HepG2 (cell line): ENCODE results near the gene PRKCE. TPM values are rescaled to one million over a fixed set of nuclear protein-coding genes. Genes with fewer than 3 reads are reported as not detected.

Experiments
- ATF6 ChIP-seq: sonication (generic); formaldehyde crosslinking; conservative IDR thresholded peaks from 2 replicates; pipeline ENCODE4 v1.4.0; 2020; ENCODE audit warnings: missing genetic modification reagents
- ATF7-NPFF ChIP-seq: sonication (generic); formaldehyde crosslinking; IDR thresholded peaks from 2 replicates; pipeline ENCODE4 v1.8.1; 2023; ENCODE audit warnings: mild to moderate bottlenecking, low read depth, missing genetic modification reagents, moderate library complexity
- ELF1 ChIP-seq: sonication (generic); formaldehyde crosslinking; IDR thresholded peaks from 2 replicates; pipeline ENCODE4 v1.4.0; 2020; ENCODE audit warnings: missing genetic modification reagents
- GLMP ChIP-seq: sonication (generic); formaldehyde crosslinking; IDR thresholded peaks from 2 replicates; pipeline ENCODE4 v1.9.0; 2021; ENCODE audit warnings: missing genetic modification reagents, mild to moderate bottlenecking, borderline replicate concordance
- HMGXB3 ChIP-seq: sonication (generic); formaldehyde crosslinking; IDR thresholded peaks from 2 replicates; pipeline ENCODE4 v1.4.0; 2020; ENCODE audit warnings: missing genetic modification reagents, borderline replicate concordance
- HNF4G ChIP-seq, 2 experiments: sonication (generic) in 1 of 2; formaldehyde crosslinking in 1 of 2; IDR thresholded peaks; 2 replicates each; pipeline versions ENCODE4 v1.4.0 to v1.6.1; 2011 to 2020; ENCODE audit warnings: borderline replicate concordance in 2 of 2, low read depth in 2 of 2, mild to moderate bottlenecking in 2 of 2, low read length in 1 of 2, missing genetic modification reagents in 1 of 2, moderate library complexity in 1 of 2
- SOX6 ChIP-seq, 2 experiments: fragments of 450-650 bp in 1 of 2; sonication (generic) in 1 of 2; formaldehyde crosslinking in 1 of 2; IDR thresholded peaks; 2 replicates each; pipeline versions ENCODE4 v1.4.0 to v1.6.1; 2017 to 2020; ENCODE audit warnings: antibody characterized with exemption in 1 of 2, mild to moderate bottlenecking in 1 of 2, missing genetic modification reagents in 1 of 2
- TBX2 ChIP-seq: sonication (generic); formaldehyde crosslinking; IDR thresholded peaks from 2 replicates; pipeline ENCODE4 v1.5.0; 2020; ENCODE audit warnings: missing genetic modification reagents, mild to moderate bottlenecking, borderline replicate concordance
- TFE3 ChIP-seq: IDR thresholded peaks from 2 replicates; pipeline ENCODE4 v1.6.1; 2016
- THAP11 ChIP-seq: IDR thresholded peaks from 2 replicates; pipeline ENCODE4 v1.6.1; 2016; ENCODE audit warnings: missing biosample characterization, missing genetic modification reagents
- ZNF232 ChIP-seq: sonication (generic); formaldehyde crosslinking; IDR thresholded peaks from 2 replicates; pipeline ENCODE4 v1.4.0; 2020; ENCODE audit warnings: missing genetic modification reagents, borderline replicate concordance
- ZNF557 ChIP-seq: sonication (generic); formaldehyde crosslinking; IDR thresholded peaks from 2 replicates; pipeline ENCODE4 v1.4.0; 2020; ENCODE audit warnings: missing genetic modification reagents
- ZNF598 ChIP-seq: sonication (generic); formaldehyde crosslinking; IDR thresholded peaks from 2 replicates; pipeline ENCODE4 v1.5.1; 2020; ENCODE audit warnings: mild to moderate bottlenecking, missing genetic modification reagents, borderline replicate concordance
- ZNF770 ChIP-seq: sonication (generic); formaldehyde crosslinking; IDR thresholded peaks from 2 replicates; pipeline ENCODE4 v1.5.0; 2020; ENCODE audit warnings: mild to moderate bottlenecking, missing genetic modification reagents
- ZNF777 ChIP-seq: sonication (generic); formaldehyde crosslinking; IDR thresholded peaks from 2 replicates; pipeline ENCODE4 v1.4.0; 2020; ENCODE audit warnings: missing genetic modification reagents
- polyA plus RNA-seq, 8 experiments: library from polyadenylated mRNA; depleted of rRNA in 3 of 8; stranded (reverse) in 7 of 8; unstranded in 1 of 8; fragments of >200 nt; fragmentation: Illumina TruSeq in 4 of 8; extraction: Trizol in 4 of 8; gene quantifications; 2 replicates each; pipeline versions ENCODE4 v1.2.1 to v1.2.3, GENCODE V29; 2011 to 2016; ENCODE audit warnings: low read depth in 4 of 8, missing spikeins in 1 of 8, mixed read lengths in 1 of 8; ENCODE audit not compliant: insufficient read depth in 1 of 8
- total RNA-seq, 5 experiments: library from RNA; depleted of rRNA; stranded (reverse); fragments of >200 nt; fragmentation: Illumina TruSeq; extraction: Trizol; gene quantifications; 2 replicates each; pipeline ENCODE4 v1.2.3, GENCODE V29; 2016; ENCODE audit warnings: low read depth in 1 of 5

The PRKCE gene
- total and polyA plus RNA-seq, 2 of the 13 experiments (the other 11 are each of a cell fraction or from before 2014, with no cell fraction given), result 1.0 to 3.9 TPM

- TF ChIP-seq ZNF557 (CRISPR knock-in tag) (no peak), ZNF232 (CRISPR knock-in tag) (peak; percentile 59; the same call in 1 of the 2 replicates), ATF6 (CRISPR knock-in tag) (no peak), ZNF777 (CRISPR knock-in tag) (peak; percentile 86), ZNF598 (CRISPR knock-in tag) (0 out of 2 replicates have a peak, but pooled peaks have one; percentile 56), SOX6 (IDR thresholded peaks at IDR 0.05) (no peak), SOX6 (CRISPR knock-in tag; IDR thresholded peaks at IDR 0.05) (no peak), HMGXB3 (CRISPR knock-in tag) (0 out of 2 replicates have a peak, but pooled peaks have one; percentile 24), HNF4G (IDR thresholded peaks at IDR 0.05; ENCODE audit: borderline replicate concordance, low read depth, low read length) (peak; percentile 59; the same call in 1 of the 2 replicates), HNF4G (CRISPR knock-in tag; IDR thresholded peaks at IDR 0.05; ENCODE audit: borderline replicate concordance, low read depth) (no peak), ATF7-NPFF (CRISPR knock-in tag) (no peak), TBX2 (peak; percentile 75), ZNF770 (CRISPR knock-in tag) (no peak), THAP11 (CRISPR knock-in tag) (peak; percentile 16; the same call in 1 of the 2 replicates), GLMP (CRISPR knock-in tag) (no peak), ELF1 (CRISPR knock-in tag) (0 out of 2 replicates have a peak, but pooled peaks have one; percentile 28), TFE3 (CRISPR knock-in tag) (peak; percentile 63; the same call in 1 of the 2 replicates)
Measured at GRCh38 chr2:45649858-45650811, 1.3 kb upstream of the PRKCE start (continued).
